ENCODE data around the gene KIAA1217.

Gene KIAA1217

DNA sequence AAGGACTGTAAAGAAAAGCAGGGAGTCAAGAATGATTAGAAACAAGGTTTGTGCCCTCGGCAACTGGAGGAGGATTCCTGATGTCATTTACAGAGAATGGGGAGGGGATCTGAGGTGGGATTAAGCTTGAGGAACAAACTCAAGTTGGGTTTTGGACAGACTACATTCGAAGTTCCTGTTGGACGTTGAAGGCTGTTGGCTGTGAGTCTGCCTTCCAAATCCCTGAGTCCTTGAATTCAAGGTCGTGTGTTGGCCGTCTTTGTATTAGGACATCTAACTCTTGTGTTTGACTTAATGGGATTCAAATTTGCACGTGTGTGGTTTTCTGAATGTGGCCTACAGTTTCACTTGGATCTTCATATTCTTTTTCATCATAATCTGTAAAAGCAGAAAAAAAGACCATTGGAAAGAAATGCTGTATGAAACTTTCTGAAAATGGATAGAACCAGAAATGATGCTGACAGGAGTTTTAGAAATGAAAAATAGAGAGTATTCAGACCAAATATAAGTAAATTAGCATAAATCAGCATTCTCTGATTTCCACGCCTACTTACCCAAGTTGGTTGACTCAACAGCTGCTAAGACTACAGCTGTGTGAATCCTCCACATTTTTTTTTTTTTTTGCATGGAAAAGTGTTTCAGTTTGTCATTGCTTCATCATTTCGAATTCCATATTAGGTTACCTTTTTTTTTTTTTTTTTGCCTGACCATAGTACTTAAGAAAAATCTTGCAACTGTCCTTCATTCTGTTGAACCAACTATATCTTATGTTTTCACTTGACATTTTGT lies 94.8 kb downstream of the KIAA1217 start:
- H3K27ac ChIP-seq (ENCODE audit: low read depth, low read length), result no peak overlapping the region
- no peaks in the 10 kb centered on the region for H3K27me3 ChIP-seq (ENCODE audit: control insufficient read depth in 1 of 2, insufficient read depth in 2 of 2, low read length in 2 of 2)
- no peaks in the 10 kb centered on the region for H3K36me3 ChIP-seq (ENCODE audit: insufficient read depth, low read length)
- no peaks in the 10 kb centered on the region for H3K4me1 ChIP-seq (ENCODE audit: insufficient read depth, low read length)
- H3K4me3 ChIP-seq (ENCODE audit: low read depth in 1 of 2, low read length in 2 of 2), result no peak overlapping the region
- no peaks in the 10 kb centered on the region for H3K9me3 ChIP-seq (ENCODE audit: low read length)
- H3K9ac ChIP-seq (ENCODE audit: low read length), result no peak overlapping the region

DNA sequence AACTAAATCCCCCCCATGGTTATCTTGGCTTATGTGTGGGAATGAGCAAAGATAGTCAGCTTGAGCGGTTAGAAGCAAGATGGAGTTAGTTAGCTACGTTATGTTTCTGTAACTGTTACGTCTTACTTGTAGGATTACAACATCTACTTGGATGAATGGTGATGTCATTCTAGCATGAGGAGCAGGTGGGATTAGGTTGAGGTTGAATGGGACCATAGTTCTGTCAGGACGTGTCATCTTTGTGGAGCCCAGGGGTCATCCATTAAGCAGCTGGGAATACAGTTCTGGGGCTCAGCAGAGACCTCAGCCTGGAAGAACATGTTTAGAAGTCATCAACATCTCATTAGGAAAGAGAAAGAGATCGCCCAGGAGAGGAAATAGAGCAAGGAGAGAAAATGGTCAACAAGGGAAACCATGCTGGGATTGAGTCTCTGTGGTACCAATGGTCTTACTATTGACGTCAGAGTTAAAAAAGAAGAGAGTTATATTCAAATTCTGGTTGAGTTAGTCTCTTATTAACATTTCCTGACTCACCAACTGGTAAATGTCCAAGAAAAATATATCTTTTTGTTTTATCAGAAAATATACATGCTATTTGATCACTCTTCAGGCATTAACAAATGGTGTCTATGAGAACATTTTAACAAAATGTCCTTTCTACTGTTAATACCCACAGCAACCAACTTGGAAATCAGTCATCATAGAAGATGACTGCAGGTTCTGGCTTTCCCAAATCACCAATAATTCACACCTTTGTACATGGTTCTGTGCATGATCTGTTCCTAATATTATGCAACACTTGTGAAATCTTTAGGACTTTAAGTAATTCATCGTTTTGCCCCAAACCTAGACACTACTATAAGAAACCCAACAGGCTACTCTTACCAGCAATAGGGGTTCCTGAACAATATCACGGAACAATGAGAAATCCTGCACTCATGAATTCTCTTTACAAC lies 96.9 kb downstream of the KIAA1217 start:
- Histone ChIP-seq H3K27me3 (ENCODE audit: control insufficient read depth in 1 of 2, insufficient read depth in 2 of 2, low read length in 2 of 2) (no peaks in the 10 kb centered on the region), H3K9me3 (ENCODE audit: low read length) (no peaks in the 10 kb centered on the region), H3K9ac (ENCODE audit: low read length) (no peak overlapping the region), H3K4me3 (ENCODE audit: low read depth in 1 of 2, low read length in 2 of 2) (no peak overlapping the region), H3K27ac (ENCODE audit: low read depth, low read length) (no peak overlapping the region), H3K4me1 (ENCODE audit: insufficient read depth, low read length) (no peaks in the 10 kb centered on the region), H3K36me3 (ENCODE audit: insufficient read depth, low read length) (no peaks in the 10 kb centered on the region)

DNA sequence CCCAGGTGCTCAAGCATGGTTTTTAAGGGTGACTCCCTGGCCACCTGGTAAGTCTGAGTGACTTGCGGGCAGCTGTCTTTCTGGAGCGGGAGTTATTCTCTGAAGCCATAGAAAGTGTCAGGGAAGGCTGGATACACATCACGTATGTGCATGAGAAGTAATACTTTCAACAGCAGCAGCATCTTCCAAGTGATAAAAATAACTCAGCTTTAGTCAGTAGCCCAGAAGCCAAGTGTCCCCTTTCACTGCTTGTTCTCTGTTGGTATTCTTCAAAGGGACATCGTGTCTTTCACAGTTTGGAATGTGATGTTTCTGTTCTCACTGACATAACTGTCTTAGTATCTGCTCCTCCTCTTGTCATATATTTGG lies 97.6 kb downstream of the KIAA1217 start:
- Histone ChIP-seq H3K9me3 (ENCODE audit: low read length) (no peaks in the 10 kb centered on the region), H3K4me1 (ENCODE audit: insufficient read depth, low read length) (no peaks in the 10 kb centered on the region), H3K27me3 (ENCODE audit: control insufficient read depth in 1 of 2, insufficient read depth in 2 of 2, low read length in 2 of 2) (no peaks in the 10 kb centered on the region), H3K36me3 (ENCODE audit: insufficient read depth, low read length) (no peaks in the 10 kb centered on the region), H3K4me3 (ENCODE audit: low read depth in 1 of 2, low read length in 2 of 2) (no peak overlapping the region), H3K9ac (ENCODE audit: low read length) (no peak overlapping the region), H3K27ac (ENCODE audit: low read depth, low read length) (no peak overlapping the region)

DNA sequence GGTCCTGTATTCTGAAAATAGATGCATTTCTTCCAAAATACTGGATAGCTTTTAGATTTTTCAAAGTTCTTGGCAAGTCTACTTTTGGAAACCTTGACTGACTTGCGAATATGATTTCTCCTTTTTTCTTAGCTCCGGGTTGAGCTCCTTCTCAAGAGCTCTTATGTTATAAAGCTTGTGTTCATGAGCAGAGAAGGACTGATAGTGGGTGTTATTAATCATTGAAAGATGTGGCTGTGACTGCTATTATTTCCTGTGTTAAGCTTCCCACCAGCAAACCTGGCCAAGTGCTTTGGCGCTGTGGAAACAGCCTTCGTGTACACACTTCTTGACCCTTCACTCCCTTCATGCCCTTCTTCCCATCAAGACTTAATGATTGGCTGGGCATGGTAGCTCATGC lies 98.2 kb downstream of the KIAA1217 start:
- Histone ChIP-seq H3K9ac (ENCODE audit: low read length) (no peak overlapping the region), H3K4me3 (ENCODE audit: low read depth in 1 of 2, low read length in 2 of 2) (no peak overlapping the region), H3K36me3 (ENCODE audit: insufficient read depth, low read length) (no peaks in the 10 kb centered on the region), H3K9me3 (ENCODE audit: low read length) (no peaks in the 10 kb centered on the region), H3K4me1 (ENCODE audit: insufficient read depth, low read length) (no peaks in the 10 kb centered on the region), H3K27me3 (ENCODE audit: control insufficient read depth in 1 of 2, insufficient read depth in 2 of 2, low read length in 2 of 2) (no peaks in the 10 kb centered on the region), H3K27ac (ENCODE audit: low read depth, low read length) (no peak overlapping the region)

DNA sequence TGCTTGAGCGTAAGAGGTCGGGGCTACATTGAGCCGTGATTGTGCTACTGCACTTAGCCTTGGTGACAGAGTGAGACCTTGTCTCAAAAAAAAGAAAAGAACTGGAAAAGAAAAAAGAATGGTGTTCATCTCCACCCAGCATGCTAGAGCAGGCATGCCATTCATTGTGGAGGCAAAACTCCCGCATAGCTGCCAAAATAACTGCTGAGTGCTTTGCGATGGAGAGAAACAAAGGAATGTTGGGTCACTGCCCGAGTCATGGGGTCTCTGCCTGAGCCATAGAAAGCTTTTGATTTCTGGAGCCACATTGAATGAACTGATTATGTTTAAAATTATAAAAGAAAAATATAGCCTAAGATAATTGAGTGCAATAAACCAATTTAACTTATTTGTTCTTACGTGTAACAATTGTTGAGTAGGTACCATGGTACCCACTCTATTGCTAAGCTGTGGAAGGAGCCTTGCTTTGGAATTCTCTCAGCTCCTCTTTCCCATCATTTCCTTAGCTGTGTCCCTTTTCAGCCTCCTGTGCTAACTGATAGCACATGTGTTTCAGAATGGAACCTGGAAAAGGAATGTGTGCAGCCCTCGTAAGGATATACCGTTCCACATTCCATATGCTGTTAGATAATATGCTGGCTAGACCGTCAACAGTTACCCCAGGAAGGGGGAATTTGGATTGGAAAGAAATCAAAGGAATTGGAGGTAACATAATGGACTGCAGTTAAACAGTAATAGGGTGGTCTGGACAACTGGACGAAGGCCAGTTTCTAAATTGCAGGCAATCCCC lies 99.0 kb downstream of the KIAA1217 start:
- Histone ChIP-seq H3K4me3 (ENCODE audit: low read depth in 1 of 2, low read length in 2 of 2) (no peak overlapping the region), H3K36me3 (ENCODE audit: insufficient read depth, low read length) (no peaks in the 10 kb centered on the region), H3K9me3 (ENCODE audit: low read length) (no peaks in the 10 kb centered on the region), H3K27me3 (ENCODE audit: control insufficient read depth in 1 of 2, insufficient read depth in 2 of 2, low read length in 2 of 2) (no peaks in the 10 kb centered on the region), H3K4me1 (ENCODE audit: insufficient read depth, low read length) (no peaks in the 10 kb centered on the region), H3K27ac (ENCODE audit: low read depth, low read length) (no peak overlapping the region), H3K9ac (ENCODE audit: low read length) (no peak overlapping the region)

DNA sequence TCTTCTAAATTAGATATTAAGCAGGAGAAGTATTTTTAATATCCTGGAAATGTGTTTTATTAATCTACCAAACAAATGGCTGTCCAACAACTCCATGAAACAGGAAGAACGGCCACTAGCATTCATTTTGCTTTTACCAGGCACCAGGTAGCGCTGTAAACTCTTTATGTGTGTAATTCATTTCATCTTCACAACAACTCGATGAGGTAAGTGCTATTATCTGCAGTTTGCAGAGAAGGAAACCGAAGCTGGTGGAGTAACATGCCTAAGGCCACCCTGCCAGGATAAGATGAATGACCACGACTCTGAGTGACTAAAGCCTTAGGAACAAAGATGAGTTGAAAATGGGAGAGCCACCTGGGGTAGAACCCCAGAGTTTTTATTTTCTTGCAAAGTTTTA lies 101.2 kb downstream of the KIAA1217 start:
- no peaks in the 10 kb centered on the region for H3K27me3 ChIP-seq (ENCODE audit: control insufficient read depth in 1 of 2, insufficient read depth in 2 of 2, low read length in 2 of 2)

DNA sequence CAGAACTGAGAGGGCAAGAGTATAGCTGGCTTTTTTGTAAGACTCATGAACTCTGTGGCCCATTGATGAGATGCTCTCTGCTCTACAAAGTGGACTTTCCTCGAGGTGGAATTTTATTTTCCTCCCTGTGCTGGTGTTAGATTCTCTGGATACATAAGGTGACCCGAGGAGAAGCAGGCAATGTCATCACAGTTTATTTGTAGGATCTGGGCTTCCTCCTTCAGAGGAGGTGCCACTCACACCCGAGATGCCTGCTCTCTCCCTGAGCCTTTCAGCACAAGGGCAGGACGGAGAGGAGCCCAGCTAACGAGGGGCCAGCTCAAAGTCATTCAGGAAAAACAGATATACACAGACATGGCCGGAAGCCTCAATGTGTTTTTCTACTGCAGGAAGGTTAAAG lies 103.0 kb downstream of the KIAA1217 start:
- no peak overlapping the region for H3K27ac ChIP-seq (ENCODE audit: low read depth, low read length)

More for the DNA sequence above, 101.2 kb downstream of the KIAA1217 start:
- H3K4me3 ChIP-seq (ENCODE audit: low read depth in 1 of 2, low read length in 2 of 2), result no peak overlapping the region
- no peaks in the 10 kb centered on the region for H3K4me1 ChIP-seq (ENCODE audit: insufficient read depth, low read length)
- no peak overlapping the region for H3K27ac ChIP-seq (ENCODE audit: low read depth, low read length)
- H3K9ac ChIP-seq (ENCODE audit: low read length), result no peak overlapping the region
- no peaks in the 10 kb centered on the region for H3K36me3 ChIP-seq (ENCODE audit: insufficient read depth, low read length)
- no peaks in the 10 kb centered on the region for H3K9me3 ChIP-seq (ENCODE audit: low read length)

DNA sequence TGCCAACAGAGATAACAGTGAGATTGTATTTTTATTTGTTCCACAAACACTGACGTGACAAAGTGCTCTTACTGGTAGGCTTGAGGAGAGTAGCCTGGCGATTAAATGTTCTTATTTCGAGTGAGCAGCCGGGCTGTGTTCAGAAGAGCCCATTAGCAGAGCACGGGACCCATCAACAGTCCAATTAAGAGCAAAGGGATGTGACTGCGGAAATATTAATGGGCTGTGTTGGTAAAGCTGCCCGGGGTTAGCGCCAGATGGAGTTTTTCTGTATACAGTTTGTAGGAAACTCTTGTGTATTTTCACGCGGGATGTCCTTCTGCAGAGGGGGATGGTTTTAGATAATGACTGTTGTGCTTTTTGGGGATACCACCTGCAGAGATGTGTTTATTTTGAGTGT lies 104.3 kb downstream of the KIAA1217 start:
- H3K9ac ChIP-seq (ENCODE audit: low read length), result no peak overlapping the region
- no peaks in the 10 kb centered on the region for H3K4me1 ChIP-seq (ENCODE audit: insufficient read depth, low read length)
- H3K9me3 ChIP-seq (ENCODE audit: low read length), result no peaks in the 10 kb centered on the region
- H3K27ac ChIP-seq (ENCODE audit: low read depth, low read length), result no peak overlapping the region
- no peak overlapping the region for H3K4me3 ChIP-seq (ENCODE audit: low read depth in 1 of 2, low read length in 2 of 2)
- no peaks in the 10 kb centered on the region for H3K27me3 ChIP-seq (ENCODE audit: control insufficient read depth in 1 of 2, insufficient read depth in 2 of 2, low read length in 2 of 2)
- H3K36me3 ChIP-seq (ENCODE audit: insufficient read depth, low read length), result no peaks in the 10 kb centered on the region

More for the DNA sequence above, 103.0 kb downstream of the KIAA1217 start:
- Histone ChIP-seq H3K4me1 (ENCODE audit: insufficient read depth, low read length) (no peaks in the 10 kb centered on the region), H3K4me3 (ENCODE audit: low read depth in 1 of 2, low read length in 2 of 2) (no peak overlapping the region), H3K9me3 (ENCODE audit: low read length) (no peaks in the 10 kb centered on the region), H3K36me3 (ENCODE audit: insufficient read depth, low read length) (no peaks in the 10 kb centered on the region), H3K27me3 (ENCODE audit: control insufficient read depth in 1 of 2, insufficient read depth in 2 of 2, low read length in 2 of 2) (no peaks in the 10 kb centered on the region), H3K9ac (ENCODE audit: low read length) (no peak overlapping the region)

DNA sequence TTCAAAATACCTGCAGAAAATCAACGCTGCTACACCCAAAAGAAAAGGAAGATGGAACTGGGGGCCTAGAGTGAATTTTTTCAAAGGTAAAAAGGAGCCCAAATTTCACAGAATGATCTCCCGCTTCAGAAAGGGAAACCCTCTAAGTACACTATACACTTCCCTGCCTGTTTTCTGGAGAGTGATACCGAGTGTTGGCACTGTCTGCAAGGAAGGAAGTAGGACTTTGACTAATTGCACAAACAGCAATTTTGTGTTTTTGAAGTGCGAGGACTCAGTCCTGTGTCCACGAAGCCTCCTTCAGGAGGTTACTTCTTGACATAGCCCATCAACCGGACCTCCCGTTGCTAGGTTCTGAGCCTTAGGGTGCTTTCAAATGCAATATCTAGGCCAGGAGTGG lies 106.3 kb downstream of the KIAA1217 start:
- Histone ChIP-seq H3K9me3 (ENCODE audit: low read length) (no peaks in the 10 kb centered on the region), H3K9ac (ENCODE audit: low read length) (no peak overlapping the region), H3K4me3 (ENCODE audit: low read depth in 1 of 2, low read length in 2 of 2) (no peak overlapping the region), H3K4me1 (ENCODE audit: insufficient read depth, low read length) (no peaks in the 10 kb centered on the region), H3K36me3 (ENCODE audit: insufficient read depth, low read length) (no peaks in the 10 kb centered on the region), H3K27me3 (ENCODE audit: control insufficient read depth in 1 of 2, insufficient read depth in 2 of 2, low read length in 2 of 2) (no peaks in the 10 kb centered on the region), H3K27ac (ENCODE audit: low read depth, low read length) (no peak overlapping the region)

DNA sequence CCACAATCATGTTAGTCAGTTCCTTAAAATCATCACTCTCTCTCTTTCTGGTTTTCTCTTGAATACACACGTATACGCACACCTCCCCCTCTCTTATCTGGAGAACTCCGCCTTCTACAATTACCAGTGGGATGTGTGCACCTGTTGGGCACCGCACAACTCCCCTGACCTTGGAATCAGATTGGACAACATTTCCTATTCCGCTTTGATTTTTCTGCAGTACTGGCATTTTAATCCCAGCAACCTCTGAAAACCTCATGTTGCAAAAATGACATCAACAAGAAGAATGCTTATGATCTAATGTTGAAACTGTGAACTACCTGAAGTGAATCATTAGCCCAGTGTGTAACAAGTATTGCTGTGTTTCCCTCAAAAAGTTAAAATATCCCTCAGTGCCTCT lies 109.6 kb downstream of the KIAA1217 start:
- Histone ChIP-seq H3K4me3 (ENCODE audit: low read depth in 1 of 2, low read length in 2 of 2) (no peak overlapping the region), H3K9me3 (ENCODE audit: low read length) (no peaks in the 10 kb centered on the region), H3K9ac (ENCODE audit: low read length) (no peak overlapping the region), H3K27ac (ENCODE audit: low read depth, low read length) (no peak overlapping the region), H3K4me1 (ENCODE audit: insufficient read depth, low read length) (no peaks in the 10 kb centered on the region), H3K27me3 (ENCODE audit: control insufficient read depth in 1 of 2, insufficient read depth in 2 of 2, low read length in 2 of 2) (no peaks in the 10 kb centered on the region), H3K36me3 (ENCODE audit: insufficient read depth, low read length) (no peaks in the 10 kb centered on the region)

DNA sequence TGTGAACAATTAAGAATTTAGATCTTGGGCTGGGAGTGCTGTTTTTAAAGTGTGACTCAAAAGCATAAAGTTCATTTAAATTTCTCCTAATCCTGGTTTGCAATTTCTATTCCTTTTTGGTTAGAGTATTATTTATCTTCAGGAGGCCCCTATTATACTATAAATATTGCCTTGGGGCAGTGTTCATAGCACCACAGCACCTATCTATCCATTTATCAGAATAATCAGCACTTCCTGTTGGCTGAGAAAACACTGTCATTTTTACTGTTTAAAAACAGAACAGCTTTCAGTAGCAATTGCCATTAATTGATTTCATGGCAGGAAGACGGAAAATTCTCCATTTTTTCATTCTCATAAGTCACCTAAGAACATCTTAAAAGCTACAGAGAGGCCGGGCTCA lies 111.4 kb downstream of the KIAA1217 start:
- no peaks in the 10 kb centered on the region for H3K4me1 ChIP-seq (ENCODE audit: insufficient read depth, low read length)
- H3K9me3 ChIP-seq (ENCODE audit: low read length), result no peaks in the 10 kb centered on the region
- H3K27me3 ChIP-seq (ENCODE audit: control insufficient read depth in 1 of 2, insufficient read depth in 2 of 2, low read length in 2 of 2), result no peaks in the 10 kb centered on the region
- H3K36me3 ChIP-seq (ENCODE audit: insufficient read depth, low read length), result no peaks in the 10 kb centered on the region
- no peak overlapping the region for H3K4me3 ChIP-seq (ENCODE audit: low read depth in 1 of 2, low read length in 2 of 2)
- no peak overlapping the region for H3K9ac ChIP-seq (ENCODE audit: low read length)
- no peak overlapping the region for H3K27ac ChIP-seq (ENCODE audit: low read depth, low read length)

Data from muscle layer of colon (tissue), 2 donors.